GM12878 (cell line): Measurements from ENCODE around the gene OTUB1. TPM values are rescaled to one million over a fixed set of nuclear protein-coding genes. Genes with fewer than 3 reads are reported as not detected.

Source experiments
- ATAC-seq: fragments of 200-7000 bp; cut with Tn5 transposase; 3 replicates; pipeline ENCODE4 v1.9.1; 2020; ENCODE audit warnings: mild to moderate bottlenecking, moderate library complexity
- BruUV-seq: library from RNA; stranded (reverse); fragments of 400-500 nt; replicated peaks from 2 replicates; lab custom pipeline; 2021; lab: Mats Ljungman, UMichigan
- CTCF ChIA-PET: fragments of 300-600 bp; sonication (Branson Sonifier 250); formaldehyde crosslinking; extraction: SDS; loops from one replicate; lab custom pipeline; 2021; ENCODE audit warnings: inconsistent platforms; lab: Yijun Ruan, JAX
- POLR2A ChIA-PET: fragments of 350-600 bp; formaldehyde crosslinking; extraction: SDS; loops from one replicate; lab custom pipeline; 2021; ENCODE audit warnings: inconsistent platforms; lab: Charles Lee
- RAD21 ChIA-PET: fragments of 300-600 bp; sonication (Branson Sonifier 250); formaldehyde crosslinking; loops from one replicate; lab custom pipeline; 2023; ENCODE audit warnings: antibody characterized with exemption; ENCODE audit not compliant: unreplicated experiment; lab: Charles Lee
- SMC1A ChIA-PET: fragments of 300-600 bp; sonication (Branson Sonifier 250); formaldehyde crosslinking; loops from one replicate; lab custom pipeline; 2023; ENCODE audit not compliant: unreplicated experiment, uncharacterized antibody; lab: Charles Lee
- DNase-seq: peaks from one replicate; pipeline ENCODE4 v3.0.0-alpha.2; 2011; ENCODE audit warnings: low read depth, low spot score
- FAIRE-seq: peaks from 3 replicates; lab custom pipeline; 2011; peaks lifted over from hg19 to GRCh38; lab: Jason Lieb, UNC
- H2AFZ ChIP-seq: 2 replicates; pipeline ENCODE4 v1.6.0; 2011; ENCODE audit warnings: low read depth, low read length, control low read depth; ENCODE audit not compliant: control insufficient read depth
- H3K27ac ChIP-seq: 2 replicates; pipeline ENCODE4 v1.5.1; 2011; ENCODE audit warnings: control low read depth; ENCODE audit not compliant: control insufficient read depth, insufficient read depth
- H3K27me3 ChIP-seq, 2 experiments: replicated peaks in 1 of 2; 2 replicates each; pipeline versions ENCODE4 v1.6.0 to v1.6.1; 2011; ENCODE audit warnings: low read length in 1 of 2; ENCODE audit not compliant: control insufficient read depth in 2 of 2, insufficient read depth in 2 of 2
- H3K36me3 ChIP-seq, 2 experiments: 2 replicates each; pipeline ENCODE4 v1.5.1; 2011; ENCODE audit warnings: low read length in 1 of 2; ENCODE audit not compliant: control insufficient read depth in 2 of 2, insufficient read depth in 2 of 2
- H3K4me1 ChIP-seq: 2 replicates; pipeline ENCODE4 v1.6.1; 2011; ENCODE audit warnings: mild to moderate bottlenecking, low read length, moderate library complexity, mixed read lengths; ENCODE audit not compliant: control insufficient read depth, insufficient read depth
- H3K4me2 ChIP-seq: 2 replicates; pipeline ENCODE4 v1.6.0; 2011; ENCODE audit warnings: control low read depth; ENCODE audit not compliant: control insufficient read depth, insufficient read depth
- H3K4me3 ChIP-seq: fragments of 200-600 bp; sonication (generic); 2 replicates; pipeline ENCODE4 v1.5.1; 2016
- H3K79me2 ChIP-seq: 2 replicates; pipeline ENCODE4 v1.6.0; 2011; ENCODE audit warnings: low read length; ENCODE audit not compliant: control insufficient read depth, insufficient read depth
- H3K9ac ChIP-seq: 2 replicates; pipeline ENCODE4 v1.8.0; 2011; ENCODE audit warnings: low read length, control low read depth, mixed read lengths; ENCODE audit not compliant: control insufficient read depth, insufficient read depth
- H3K9me3 ChIP-seq: replicated peaks from 3 replicates; pipeline ENCODE4 v1.5.1; 2011; ENCODE audit warnings: mild to moderate bottlenecking, low read length; ENCODE audit not compliant: control insufficient read depth, insufficient read depth
- H4K20me1 ChIP-seq: 2 replicates; pipeline ENCODE4 v1.6.0; 2011; ENCODE audit not compliant: control insufficient read depth, insufficient read depth
- ATF7 ChIP-seq: fragments of 450-650 bp; IDR thresholded peaks from 2 replicates; pipeline ENCODE4 v1.6.1; 2016; ENCODE audit warnings: low read depth, mild to moderate bottlenecking
- CEBPB ChIP-seq, 2 experiments: fragments of 150-350 bp in 1 of 2; IDR thresholded peaks; 2 replicates each; pipeline ENCODE4 v1.6.1; 2012 to 2014; ENCODE audit warnings: low read depth in 2 of 2, low read length in 2 of 2, borderline replicate concordance in 1 of 2, inconsistent platforms in 1 of 2
- CUX1 ChIP-seq: IDR thresholded peaks from 2 replicates; pipeline ENCODE4 v1.6.1; 2012; ENCODE audit warnings: improper control_type of control experiment, low read depth, low read length; ENCODE audit not compliant: insufficient replicate concordance
- HDGF ChIP-seq: fragments of 450-650 bp; IDR thresholded peaks from 2 replicates; pipeline ENCODE4 v1.6.1; 2016; ENCODE audit warnings: antibody characterized with exemption
- HSF1 ChIP-seq: fragments of 150-350 bp; IDR thresholded peaks from 2 replicates; pipeline ENCODE4 v1.6.1; 2014; ENCODE audit warnings: mild to moderate bottlenecking, low read depth, low read length
- MLLT1 ChIP-seq: fragments of 450-650 bp; IDR thresholded peaks from 2 replicates; pipeline ENCODE4 v1.6.1; 2016; ENCODE audit warnings: mild to moderate bottlenecking
- PBX3 ChIP-seq: IDR thresholded peaks from 2 replicates; pipeline ENCODE4 v1.6.1; 2011; ENCODE audit warnings: mild to moderate bottlenecking, low read depth, low read length, moderate library complexity; ENCODE audit not compliant: insufficient replicate concordance
- POLR2A ChIP-seq: IDR thresholded peaks from 2 replicates; pipeline ENCODE4 v1.6.1; 2011; ENCODE audit warnings: low read depth, mild to moderate bottlenecking, low read length
- RUNX3 ChIP-seq: IDR thresholded peaks from 2 replicates; pipeline ENCODE4 v1.6.1; 2012; ENCODE audit warnings: low read length, inconsistent platforms
- SMC3 ChIP-seq: IDR thresholded peaks from 2 replicates; pipeline ENCODE4 v1.6.1; 2011; ENCODE audit warnings: low read length, improper control_type of control experiment, borderline replicate concordance
- STAT1 ChIP-seq: fragments of 450-650 bp; conservative IDR thresholded peaks from 2 replicates; pipeline ENCODE4 v1.6.1; 2014; ENCODE audit warnings: antibody characterized with exemption, mild to moderate bottlenecking
- ZNF384 ChIP-seq: IDR thresholded peaks from 2 replicates; pipeline ENCODE4 v1.6.1; 2012; ENCODE audit warnings: low read depth, mild to moderate bottlenecking, low read length, improper control_type of control experiment, borderline replicate concordance
- WGBS: methylation state at CpG from one replicate; pipeline ENCODE4 v1.1.6; 2016; ENCODE audit warnings: low lambda C conversion rate; ENCODE audit not compliant: insufficient replicate concordance, insufficient coverage; ENCODE audit errors: missing lambda C conversion rate; 5-methylcytosine and 5-hydroxymethylcytosine counted together
- in situ Hi-C: fragments of 300-500 bp; cut with MboI; formaldehyde crosslinking; loops from 9 replicates; pipeline ENCODE4 v1.14.3; 2018; ENCODE audit warnings: mixed read lengths
- intact Hi-C: fragments of 100-400 bp; cut with micrococcal nuclease; formaldehyde crosslinking; loops from one replicate; pipeline ENCODE4 v1.14.2; 2022; ENCODE audit not compliant: unreplicated experiment
- polyA plus RNA-seq, 11 experiments: library from polyadenylated mRNA; depleted of rRNA in 4 of 11; unstranded in 6 of 11; stranded (reverse) in 5 of 11; fragments of >200 nt; fragmentation: Nextera tagmentation in 4 of 11; fragmentation: Illumina TruSeq in 1 of 11; extraction: Ambion mirVana in 4 of 11; extraction: Trizol in 1 of 11; gene quantifications; 1 replicate in 1 of 11; 2 replicates in 10 of 11; pipeline versions ENCODE4 v1.2.1 to v1.2.3, GENCODE V29; 2011 to 2016; ENCODE audit warnings: inconsistent platforms in 2 of 11, missing spikeins in 2 of 11, low read depth in 1 of 11
- total RNA-seq, 4 experiments: library from RNA; depleted of rRNA in 3 of 4; stranded (reverse); fragments of >200 nt in 3 of 4; fragmentation: Illumina TruSeq in 1 of 4; extraction: Trizol in 1 of 4; gene quantifications; 2 replicates each; pipeline versions ENCODE4 v1.2.1 to v1.2.3, GENCODE V29; 2013 to 2021

The OTUB1 gene
- total and polyA plus RNA-seq, 10 of the 15 experiments (the other 5 are each of a cell fraction or from before 2014, with no cell fraction given) = 49.6 to 225 (median 131) TPM

GRCh38 chr11:64008914-64009633, 22.8 kb downstream of the OTUB1 start:
- intact Hi-C loops (no loop called here), in situ Hi-C loops (no loop called here)
- Histone ChIP-seq H3K4me2 (no peak overlapping the region), H2AFZ (no peak overlapping the region), H3K4me1 (no peaks in the 10 kb centered on the region), H3K9me3 (peaks cover 3% of the 10 kb centered on the region; the same call in 2 of the 3 replicates), H3K79me2 (no peaks in the 10 kb centered on the region), H3K9ac (no peak overlapping the region), H4K20me1 (no peaks in the 10 kb centered on the region), H3K27me3 (no peaks in the 10 kb centered on the region; a peak in 3 of 4 replicates), H3K36me3 (no peaks in the 10 kb centered on the region), H3K4me3 (no peak overlapping the region), H3K27ac (no peak overlapping the region)
- DNase-seq = no peak
- ATAC-seq = no peak
- ChIA-PET RAD21 (no interaction called here), CTCF (no interaction called here), POLR2A (no interaction called here), SMC1A (no interaction called here)
- BruUV-seq = no TSS peak
- no peak for FAIRE-seq
- 68% methylated on average over 18 of the region's 18 CpGs for WGBS
- TF ChIP-seq MLLT1 (no peak), POLR2A (no peak), PBX3 (no peak), ZNF384 (no peak), HSF1 (no peak), CEBPB (IDR thresholded peaks at IDR 0.05; ENCODE audit: borderline replicate concordance in 1 of 2, low read depth in 2 of 2, low read length in 2 of 2) (no peak), RUNX3 (no peak), STAT1 (no peak), SMC3 (no peak), CUX1 (no peak), HDGF (no peak), ATF7 (no peak)
